ENCODE results near the gene MYO5C.

Gene MYO5C

GRCh38 chr15:52277575-52277974 is 18.0 kb downstream of the MYO5C start:
- DNase-seq (ENCODE audit: low spot score): no peak

GRCh38 chr15:52276256-52276770 is 19.3 kb downstream of the MYO5C start:
- DNase-seq (ENCODE audit: low spot score): no peak

GRCh38 chr15:52263563-52264282 is 31.9 kb downstream of the MYO5C start:
- DNase-seq (ENCODE audit: low spot score): no peak

- peak; percentile 59 for DNase-seq (ENCODE audit: low spot score)
These were observed 33.2 kb downstream of the MYO5C start for GRCh38 chr15:52262364-52262763.

- peak; percentile 91 for DNase-seq (ENCODE audit: low spot score)
These were observed 33.9 kb downstream of the MYO5C start for GRCh38 chr15:52261498-52262242.

GRCh38 chr15:52261026-52261425 is 34.6 kb downstream of the MYO5C start:
- no peak for DNase-seq (ENCODE audit: low spot score)

GRCh38 chr15:52259503-52259902 is 36.1 kb downstream of the MYO5C start:
- no peak for DNase-seq (ENCODE audit: low spot score)

- no peak for DNase-seq (ENCODE audit: low spot score)
These were observed 37.1 kb downstream of the MYO5C start for GRCh38 chr15:52258461-52258860.

- DNase-seq (ENCODE audit: low spot score): peak; percentile 91
These were observed 37.9 kb downstream of the MYO5C start for GRCh38 chr15:52257734-52258062.

- no peak for DNase-seq (ENCODE audit: low spot score)
These were observed 38.5 kb downstream of the MYO5C start for GRCh38 chr15:52256930-52257733.

GRCh38 chr15:52256366-52256765 is 39.2 kb downstream of the MYO5C start:
- DNase-seq (ENCODE audit: low spot score): peak; percentile 80

- no peak for DNase-seq (ENCODE audit: low spot score)
These were observed 39.7 kb downstream of the MYO5C start for GRCh38 chr15:52255935-52256334.

GRCh38 chr15:52255008-52255407 is 40.6 kb downstream of the MYO5C start:
- peak; percentile 60 for DNase-seq (ENCODE audit: low spot score)

GRCh38 chr15:52254391-52254790 is 41.2 kb downstream of the MYO5C start:
- peak; percentile 28 for DNase-seq (ENCODE audit: low spot score)

- DNase-seq (ENCODE audit: low spot score): peak; percentile 95
These were observed 42.8 kb downstream of the MYO5C start for GRCh38 chr15:52252781-52253180.

- peak; percentile 30 for DNase-seq (ENCODE audit: low spot score)
These were observed 44.3 kb downstream of the MYO5C start for GRCh38 chr15:52251144-52251860.

- DNase-seq (ENCODE audit: low spot score): no peak
These were observed 48.1 kb downstream of the MYO5C start for GRCh38 chr15:52247461-52247860.

GRCh38 chr15:52246686-52247431 is 48.7 kb downstream of the MYO5C start:
- no peak for DNase-seq (ENCODE audit: low spot score)

GRCh38 chr15:52243697-52244555 is 51.7 kb downstream of the MYO5C start:
- no peak for DNase-seq (ENCODE audit: low spot score)

- DNase-seq (ENCODE audit: low spot score): no peak
These were observed 52.3 kb downstream of the MYO5C start for GRCh38 chr15:52243286-52243685.

All from kidney tubule cell (primary cell).